ENCODE measurements around the gene SNHG17. TPM values are rescaled to one million over a fixed set of nuclear protein-coding genes. Genes with fewer than 3 reads are reported as not detected.

The SNHG17 gene
- polyA plus RNA-seq, 1 donor = 21.4 TPM

- no peak for DNase-seq
Observed at GRCh38 chr20:38372806-38373205, 62.3 kb downstream of the SNHG17 start.

Other genes with a start within 250 kb of the SNHG17 start
- 7.0 TPM for gene KIAA1755, start 174.6 kb downstream of the SNHG17 start, polyA plus RNA-seq (ENCODE audit: insufficient read length)
- 0.52 TPM for gene BPI, start 131.2 kb downstream of the SNHG17 start, polyA plus RNA-seq (ENCODE audit: insufficient read length)
- gene LBP, start 88.8 kb downstream of the SNHG17 start, polyA plus RNA-seq (ENCODE audit: insufficient read length) = not detected
- 20.4 TPM for gene RALGAPB, start 37.5 kb upstream of the SNHG17 start, polyA plus RNA-seq (ENCODE audit: insufficient read length)
- gene ADIG, start 145.9 kb upstream of the SNHG17 start, polyA plus RNA-seq (ENCODE audit: insufficient read length) = not detected
- gene ARHGAP40, start 166.5 kb upstream of the SNHG17 start, polyA plus RNA-seq (ENCODE audit: insufficient read length) = 0.09 TPM